Neural cell (in vitro differentiated cells): Measurements from ENCODE around the gene EPHX1. TPM values are rescaled to one million over a fixed set of nuclear protein-coding genes. Genes with fewer than 3 reads are reported as not detected.

Source experiments
- H2AFZ ChIP-seq: fragments of 200-600, 300-800 bp; sonication (generic), shearing (Covaris generic); 2 replicates; pipeline ENCODE4 v1.6.0; 2014; ENCODE audit warnings: low read depth, mild to moderate bottlenecking, antibody characterized with exemption, low read length, moderate library complexity
- H3F3A ChIP-seq: fragments of 200-600 bp; shearing (Covaris generic); 2 replicates; pipeline ENCODE4 v1.6.1; 2016; ENCODE audit warnings: mild to moderate bottlenecking, moderate library complexity, mixed read lengths, antibody characterized with exemption, low read length; ENCODE audit not compliant: insufficient read depth, poor library complexity, severe bottlenecking
- H3K27ac ChIP-seq: fragments of 200-600, 300-800 bp; sonication (generic), shearing (Covaris generic); 2 replicates; pipeline ENCODE4 v1.5.1; 2014; ENCODE audit warnings: mild to moderate bottlenecking, low read length, moderate library complexity
- H3K27me3 ChIP-seq: fragments of 300-800, 200-600 bp; sonication (generic), shearing (Covaris generic); 2 replicates; pipeline ENCODE4 v1.6.0; 2014; ENCODE audit warnings: mild to moderate bottlenecking, low read depth, low read length, moderate library complexity; ENCODE audit not compliant: insufficient read depth
- H3K36me3 ChIP-seq: fragments of 300-800, 200-600 bp; sonication (generic), shearing (Covaris generic); 2 replicates; pipeline ENCODE4 v1.5.1; 2014; ENCODE audit warnings: mild to moderate bottlenecking, antibody characterized with exemption, low read length, moderate library complexity; ENCODE audit not compliant: insufficient read depth
- H3K4me2 ChIP-seq: fragments of 300-800, 200-600 bp; sonication (generic), shearing (Covaris generic); 2 replicates; pipeline ENCODE4 v1.6.0; 2014; ENCODE audit warnings: mild to moderate bottlenecking, low read length
- H3K4me3 ChIP-seq: fragments of 300-800, 200-600 bp; sonication (generic), shearing (Covaris generic); 2 replicates; pipeline ENCODE4 v1.5.1; 2014; ENCODE audit warnings: mild to moderate bottlenecking, low read length, moderate library complexity
- H3K79me2 ChIP-seq: fragments of 200-600 bp; shearing (Covaris generic); replicated peaks from 2 replicates; pipeline ENCODE4 v1.6.0; 2014; ENCODE audit warnings: mild to moderate bottlenecking, low read length, moderate library complexity; ENCODE audit not compliant: insufficient read depth
- H3K9ac ChIP-seq: fragments of 300-800, 200-600 bp; sonication (generic), shearing (Covaris generic); 2 replicates; pipeline ENCODE4 v1.6.1; 2016; ENCODE audit warnings: mild to moderate bottlenecking, low read length, mixed read lengths
- H3K9me2 ChIP-seq: fragments of 200-600 bp; shearing (Covaris generic); 2 replicates; pipeline ENCODE4 v1.6.1; 2016; ENCODE audit warnings: mild to moderate bottlenecking, low read length, mixed read lengths; ENCODE audit not compliant: insufficient read depth
- H3K9me3 ChIP-seq: fragments of 200-600, 300-800 bp; sonication (generic), shearing (Covaris generic); 2 replicates; pipeline ENCODE4 v1.6.1; 2016; ENCODE audit warnings: mild to moderate bottlenecking, mixed run types, low read length, moderate library complexity, mixed read lengths
- H4K20me1 ChIP-seq: fragments of 200-600 bp; shearing (Covaris generic); 2 replicates; pipeline ENCODE4 v1.6.1; 2016; ENCODE audit warnings: mild to moderate bottlenecking, mixed run types; ENCODE audit not compliant: insufficient read depth
- CTCF ChIP-seq: fragments of 450-650 bp; IDR thresholded peaks from 2 replicates; pipeline ENCODE4 v1.5.1; 2014; ENCODE audit warnings: antibody characterized with exemption, mild to moderate bottlenecking, moderate library complexity; ENCODE audit not compliant: poor library complexity, severe bottlenecking
- EP300 ChIP-seq: fragments of 450-650 bp; conservative IDR thresholded peaks from 2 replicates; pipeline ENCODE4 v1.6.1; 2014; ENCODE audit warnings: antibody characterized with exemption, mild to moderate bottlenecking, moderate library complexity; ENCODE audit not compliant: poor library complexity, severe bottlenecking
- EZH2 ChIP-seq: fragments of 200-600, 300-800 bp; shearing (Covaris generic), sonication (generic); IDR thresholded peaks from 2 replicates; pipeline ENCODE4 v1.6.1; 2014; ENCODE audit warnings: antibody characterized with exemption, low read length, borderline replicate concordance, mild to moderate bottlenecking; ENCODE audit not compliant: insufficient read depth, poor library complexity, severe bottlenecking
- MXI1 ChIP-seq: fragments of 450-650 bp; conservative IDR thresholded peaks from 2 replicates; pipeline ENCODE4 v1.6.1; 2014; ENCODE audit warnings: antibody characterized with exemption, mild to moderate bottlenecking; ENCODE audit not compliant: poor library complexity, severe bottlenecking
- POLR2AphosphoS5 ChIP-seq: IDR thresholded peaks from 2 replicates; pipeline ENCODE4 v1.6.1; 2012
- RAD21 ChIP-seq: fragments of 450-650 bp; conservative IDR thresholded peaks from 2 replicates; pipeline ENCODE4 v1.6.1; 2014; ENCODE audit warnings: antibody characterized with exemption, mild to moderate bottlenecking, moderate library complexity
- REST ChIP-seq: IDR thresholded peaks from 2 replicates; pipeline ENCODE4 v1.6.1; 2012; ENCODE audit warnings: borderline replicate concordance
- SMC3 ChIP-seq: fragments of 450-650 bp; conservative IDR thresholded peaks from 2 replicates; pipeline ENCODE4 v1.6.1; 2014; ENCODE audit warnings: antibody characterized with exemption, mild to moderate bottlenecking, moderate library complexity; ENCODE audit not compliant: poor library complexity
- TAF1 ChIP-seq: IDR thresholded peaks from 2 replicates; pipeline ENCODE4 v1.6.1; 2012; ENCODE audit warnings: low read depth
- polyA plus RNA-seq: library from polyadenylated mRNA; depleted of rRNA; stranded (reverse); fragments of >200 nt; gene quantifications from 2 replicates; pipeline ENCODE4 v1.2.3, GENCODE V29; 2014

The EPHX1 gene
- polyA plus RNA-seq, 1 donor from 2014 or later: 8.7 TPM

GRCh38 chr1:225825607-225826007 is 15.7 kb downstream of the EPHX1 start:
- H3K9me3 ChIP-seq: no peaks in the 10 kb centered on the region
- H3K27me3 ChIP-seq: no peaks in the 10 kb centered on the region

GRCh38 chr1:225827076-225827475 is 17.2 kb downstream of the EPHX1 start:
- H3K27ac ChIP-seq: no peak overlapping the region
- no peak overlapping the region for H2AFZ ChIP-seq
- TF ChIP-seq CTCF (no peak), RAD21 (no peak), POLR2AphosphoS5 (no peak), SMC3 (no peak), EP300 (no peak), REST (no peak), TAF1 (no peak), MXI1 (no peak)

More at GRCh38 chr1:225825607-225826007, 15.7 kb downstream of the EPHX1 start:
- Histone ChIP-seq H3K36me3 (no peaks in the 10 kb centered on the region), H3K4me3 (no peak overlapping the region), H3K4me2 (no peak overlapping the region), H3K9me2 (no peaks in the 10 kb centered on the region), H3K9ac (no peak overlapping the region), H3K79me2 (no peaks in the 10 kb centered on the region), H3F3A (no peaks in the 10 kb centered on the region), H2AFZ (no peak overlapping the region), H4K20me1 (no peaks in the 10 kb centered on the region), H3K27ac (no peak overlapping the region)
- no peak for TF ChIP-seq EP300
- TF ChIP-seq POLR2AphosphoS5: no peak
- TF ChIP-seq REST: no peak
- no peak for TF ChIP-seq MXI1
- TF ChIP-seq CTCF: no peak
- TF ChIP-seq SMC3: no peak
- TF ChIP-seq EZH2: no peak

More at GRCh38 chr1:225827076-225827475, 17.2 kb downstream of the EPHX1 start:
- no peaks in the 10 kb centered on the region for H3K9me2 ChIP-seq
- H3K4me2 ChIP-seq: no peak overlapping the region
- H3K79me2 ChIP-seq: no peaks in the 10 kb centered on the region
- no peaks in the 10 kb centered on the region for H3K9me3 ChIP-seq
- no peaks in the 10 kb centered on the region for H4K20me1 ChIP-seq
- H3K9ac ChIP-seq: no peak overlapping the region
- no peaks in the 10 kb centered on the region for H3K27me3 ChIP-seq
- no peaks in the 10 kb centered on the region for H3F3A ChIP-seq
- no peaks in the 10 kb centered on the region for H3K36me3 ChIP-seq
- H3K4me3 ChIP-seq: no peak overlapping the region
